T-helper 2 cell treated with Interferon-gamma antibody and Interleukin-4, amounts not matched to agents 100 ng/mL and 5 ng/mL, for 36 hours (primary cell): ENCODE data around the gene SERGEF. TPM values are rescaled to one million over a fixed set of nuclear protein-coding genes. Genes with fewer than 3 reads are reported as not detected.

Experiments used
- intact Hi-C: fragments of 100-400 bp; cut with micrococcal nuclease; formaldehyde crosslinking; loops from one replicate; pipeline ENCODE4 v1.15.1; 2023
- total RNA-seq: library from RNA; stranded (reverse); gene quantifications from 2 replicates; pipeline ENCODE4 v1.2.3, GENCODE V29; 2022

The SERGEF gene
- total RNA-seq, 1 donor from 2014 or later, result 32.6 TPM

- intact Hi-C loops, result no loop called here
Measured at GRCh38 chr11:17954395-17955252, 58.2 kb downstream of the SERGEF start.

GRCh38 chr11:17952487-17952886, 60.4 kb downstream of the SERGEF start:
- intact Hi-C loops, result no loop called here

- intact Hi-C loops, result no loop called here
Measured at GRCh38 chr11:17951685-17952388, 61.0 kb downstream of the SERGEF start.

- intact Hi-C loops, result no loop called here
Measured at GRCh38 chr11:17950644-17951043, 62.2 kb downstream of the SERGEF start.

- intact Hi-C loops, result no loop called here
Measured at GRCh38 chr11:17948296-17948695, 64.6 kb downstream of the SERGEF start.

GRCh38 chr11:17939542-17939941, 73.3 kb downstream of the SERGEF start:
- intact Hi-C loops, result no loop called here

GRCh38 chr11:17936790-17937189, 76.1 kb downstream of the SERGEF start:
- intact Hi-C loops, result no loop called here

- intact Hi-C loops, result no loop called here
Measured at GRCh38 chr11:17934194-17934593, 78.7 kb downstream of the SERGEF start.

GRCh38 chr11:17933708-17934107, 79.1 kb downstream of the SERGEF start:
- intact Hi-C loops, result no loop called here

GRCh38 chr11:17932472-17932871, 80.4 kb downstream of the SERGEF start:
- intact Hi-C loops, result no loop called here

- intact Hi-C loops, result no loop called here
Measured at GRCh38 chr11:17931595-17931994, 81.3 kb downstream of the SERGEF start.

- intact Hi-C loops, result no loop called here
Measured at GRCh38 chr11:17930544-17931125, 82.2 kb downstream of the SERGEF start.

- intact Hi-C loops, result no loop called here
Measured at GRCh38 chr11:17929171-17929570, 83.7 kb downstream of the SERGEF start.

GRCh38 chr11:17927681-17928343, 85.0 kb downstream of the SERGEF start:
- intact Hi-C loops, result no loop called here

GRCh38 chr11:17927041-17927440, 85.8 kb downstream of the SERGEF start:
- intact Hi-C loops, result no loop called here

- intact Hi-C loops, result no loop called here
Measured at GRCh38 chr11:17924713-17925112, 88.1 kb downstream of the SERGEF start.

GRCh38 chr11:17923217-17923616, 89.6 kb downstream of the SERGEF start:
- intact Hi-C loops, result no loop called here

GRCh38 chr11:17922416-17922788, 90.4 kb downstream of the SERGEF start:
- intact Hi-C loops, result no loop called here

GRCh38 chr11:17921659-17922415, 91.0 kb downstream of the SERGEF start:
- intact Hi-C loops, result no loop called here

- intact Hi-C loops, result no loop called here
Measured at GRCh38 chr11:17918049-17918605, 94.7 kb downstream of the SERGEF start.

GRCh38 chr11:17917556-17917955, 95.3 kb downstream of the SERGEF start:
- intact Hi-C loops, result no loop called here
